Measurements from ENCODE around the gene ISG15.

ISG15 gene

GRCh38 chr1:1047407-1047806 lies 34.1 kb downstream of the ISG15 start:
- no peak for DNase-seq
- no peaks in the 10 kb centered on the region for H3K9me3 ChIP-seq (ENCODE audit: severe bottlenecking)
- TF ChIP-seq CTCF (IDR thresholded peaks at IDR 0.05; ENCODE audit: low read depth, low read length): no peak
- peaks cover 70% of the 10 kb centered on the region for H3K36me3 ChIP-seq
- H3K4me3 ChIP-seq (ENCODE audit: low read depth, low read length): no peak overlapping the region
- H3K27me3 ChIP-seq (ENCODE audit: insufficient read depth, low read depth, severe bottlenecking): no peaks in the 10 kb centered on the region
- H3K27ac ChIP-seq: no peak overlapping the region

DNA sequence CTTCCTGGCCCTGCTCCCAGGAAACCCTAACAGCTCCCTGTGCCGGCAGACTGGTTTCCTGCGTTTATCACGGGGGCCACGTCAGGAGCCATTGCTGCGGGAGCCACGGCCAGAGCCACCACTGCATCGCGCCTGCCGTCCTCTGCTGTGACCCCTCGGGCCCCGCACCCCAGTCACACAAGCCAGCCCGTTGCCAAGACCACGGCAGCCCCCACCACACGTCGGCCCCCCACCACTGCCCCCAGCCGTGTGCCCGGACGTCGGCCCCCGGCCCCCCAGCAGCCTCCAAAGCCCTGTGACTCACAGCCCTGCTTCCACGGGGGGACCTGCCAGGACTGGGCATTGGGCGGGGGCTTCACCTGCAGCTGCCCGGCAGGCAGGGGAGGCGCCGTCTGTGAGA lies 34.7 kb downstream of the ISG15 start:
- no peaks in the 10 kb centered on the region for H3K27me3 ChIP-seq (ENCODE audit: insufficient read depth, low read depth, severe bottlenecking)
- no peak for TF ChIP-seq CTCF (IDR thresholded peaks at IDR 0.05; ENCODE audit: low read depth, low read length)
- peaks cover 66% of the 10 kb centered on the region for H3K36me3 ChIP-seq
- no peak overlapping the region for H3K27ac ChIP-seq
- H3K4me3 ChIP-seq (ENCODE audit: low read depth, low read length): no peak overlapping the region
- H3K9me3 ChIP-seq (ENCODE audit: severe bottlenecking): no peaks in the 10 kb centered on the region
- DNase-seq: no peak

DNA sequence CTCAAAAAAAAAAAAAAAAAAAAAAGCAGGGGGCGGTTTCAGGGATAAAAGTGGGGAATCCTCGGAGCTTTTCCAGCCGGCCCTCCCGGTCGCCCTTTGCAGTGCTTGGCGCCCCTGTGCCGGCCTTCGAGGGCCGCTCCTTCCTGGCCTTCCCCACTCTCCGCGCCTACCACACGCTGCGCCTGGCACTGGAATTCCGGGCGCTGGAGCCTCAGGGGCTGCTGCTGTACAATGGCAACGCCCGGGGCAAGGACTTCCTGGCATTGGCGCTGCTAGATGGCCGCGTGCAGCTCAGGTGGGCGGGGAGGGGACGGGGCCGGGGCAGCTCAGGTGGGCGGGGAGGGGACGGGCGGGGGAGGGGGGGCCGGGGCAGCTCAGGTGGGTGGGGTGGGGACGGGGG lies 35.5 kb downstream of the ISG15 start:
- H3K36me3 ChIP-seq: peaks cover 61% of the 10 kb centered on the region
- no peak overlapping the region for H3K4me3 ChIP-seq (ENCODE audit: low read depth, low read length)
- TF ChIP-seq CTCF (IDR thresholded peaks at IDR 0.05; ENCODE audit: low read depth, low read length): no peak

DNA sequence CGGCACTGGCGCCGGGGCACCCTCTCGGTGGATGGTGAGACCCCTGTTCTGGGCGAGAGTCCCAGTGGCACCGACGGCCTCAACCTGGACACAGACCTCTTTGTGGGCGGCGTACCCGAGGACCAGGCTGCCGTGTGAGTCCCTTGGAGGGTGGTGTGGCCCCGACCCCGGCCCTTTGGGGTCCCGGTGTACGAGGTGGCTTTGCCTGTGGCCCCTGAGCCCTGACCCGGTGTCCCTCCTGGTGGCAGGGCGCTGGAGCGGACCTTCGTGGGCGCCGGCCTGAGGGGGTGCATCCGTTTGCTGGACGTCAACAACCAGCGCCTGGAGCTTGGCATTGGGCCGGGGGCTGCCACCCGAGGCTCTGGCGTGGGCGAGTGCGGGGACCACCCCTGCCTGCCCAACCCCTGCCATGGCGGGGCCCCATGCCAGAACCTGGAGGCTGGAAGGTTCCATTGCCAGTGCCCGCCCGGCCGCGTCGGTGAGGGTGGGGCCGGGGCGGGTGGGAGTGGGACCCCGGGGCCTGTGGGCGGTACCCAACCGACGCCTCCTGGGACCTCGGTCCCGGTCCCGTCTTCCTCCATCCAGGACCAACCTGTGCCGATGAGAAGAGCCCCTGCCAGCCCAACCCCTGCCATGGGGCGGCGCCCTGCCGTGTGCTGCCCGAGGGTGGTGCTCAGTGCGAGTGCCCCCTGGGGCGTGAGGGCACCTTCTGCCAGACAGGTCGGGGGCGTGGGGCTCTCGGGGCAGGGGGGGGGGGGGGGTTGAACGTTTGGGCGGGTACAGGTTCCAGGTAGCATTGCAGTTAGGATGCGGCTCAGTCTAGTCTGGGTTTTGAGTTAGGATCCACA lies 36.2 kb downstream of the ISG15 start:
- H3K9me3 ChIP-seq (ENCODE audit: severe bottlenecking): no peaks in the 10 kb centered on the region
- H3K4me3 ChIP-seq (ENCODE audit: low read depth, low read length): no peak overlapping the region
- H3K27ac ChIP-seq: no peak overlapping the region
- H3K27me3 ChIP-seq (ENCODE audit: insufficient read depth, low read depth, severe bottlenecking): no peaks in the 10 kb centered on the region
- peaks cover 60% of the 10 kb centered on the region for H3K36me3 ChIP-seq
- no peak for DNase-seq
- no peak for TF ChIP-seq CTCF (IDR thresholded peaks at IDR 0.05; ENCODE audit: low read depth, low read length)

More for the DNA sequence above, 35.5 kb downstream of the ISG15 start:
- H3K27me3 ChIP-seq (ENCODE audit: insufficient read depth, low read depth, severe bottlenecking): no peaks in the 10 kb centered on the region
- no peak overlapping the region for H3K27ac ChIP-seq
- no peaks in the 10 kb centered on the region for H3K9me3 ChIP-seq (ENCODE audit: severe bottlenecking)
- no peak for DNase-seq

- Histone ChIP-seq H3K36me3 (peaks cover 59% of the 10 kb centered on the region), H3K4me3 (ENCODE audit: low read depth, low read length) (no peak overlapping the region), H3K9me3 (ENCODE audit: severe bottlenecking) (no peaks in the 10 kb centered on the region), H3K27me3 (ENCODE audit: insufficient read depth, low read depth, severe bottlenecking) (no peaks in the 10 kb centered on the region), H3K27ac (no peak overlapping the region)
- no peak for DNase-seq
- TF ChIP-seq CTCF (IDR thresholded peaks at IDR 0.05; ENCODE audit: low read depth, low read length): no peak
Observed at GRCh38 chr1:1050577-1051052, 37.3 kb downstream of the ISG15 start.

Data from WERI-Rb-1 (cell line).